Heart left ventricle (tissue), 16 donors: ENCODE results near the gene NUTM1. TPM values are rescaled to one million over a fixed set of nuclear protein-coding genes. Genes with fewer than 3 reads are reported as not detected.
A peak's percentile ranks its signal among the peaks of the same experiment; 100 is the strongest.

Experiments used
- ATAC-seq, 4 donors: fragments of 200-7000 bp; cut with Tn5 transposase; one replicate each; pipeline ENCODE4 v1.9.1; 2020 to 2022; ENCODE audit warnings: moderate library complexity in 4 of 4, mild to moderate bottlenecking in 3 of 4, moderate number of reproducible peaks in 1 of 4
- DNase-seq, 5 donors: peaks; one replicate each; pipeline ENCODE4 v3.0.0-alpha.2; 2020
- H3K27ac ChIP-seq, 12 donors: fragments of 200-600 bp; sonication (generic) in 4 of 12; one replicate each; pipeline versions ENCODE4 v1.5.0 to v1.8.0; 2016 to 2022; ENCODE audit warnings: mild to moderate bottlenecking in 2 of 12
- H3K27me3 ChIP-seq, 9 donors: fragments of 200-600 bp; sonication (generic) in 2 of 9; one replicate each; pipeline versions ENCODE4 v1.5.1 to v1.8.0; 2016 to 2022; ENCODE audit warnings: mild to moderate bottlenecking in 3 of 9
- H3K36me3 ChIP-seq, 9 donors: fragments of 200-600 bp; sonication (generic) in 2 of 9; one replicate each; pipeline versions ENCODE4 v1.5.0 to v1.8.0; 2018 to 2022; ENCODE audit warnings: mild to moderate bottlenecking in 2 of 9
- H3K4me1 ChIP-seq, 12 donors: fragments of 200-600 bp; sonication (generic) in 4 of 12; one replicate each; pipeline versions ENCODE4 v1.5.0 to v1.8.0; 2016 to 2022; ENCODE audit warnings: mild to moderate bottlenecking in 3 of 12
- H3K4me3 ChIP-seq, 12 donors: fragments of 200-600 bp; sonication (generic) in 4 of 12; one replicate each; pipeline versions ENCODE4 v1.5.0 to v1.8.0; 2017 to 2022; ENCODE audit warnings: mild to moderate bottlenecking in 9 of 12, moderate library complexity in 4 of 12
- H3K9me3 ChIP-seq, 12 donors: fragments of 200-600 bp; sonication (generic) in 4 of 12; one replicate each; pipeline versions ENCODE4 v1.5.0 to v1.8.0; 2016 to 2022; ENCODE audit warnings: mild to moderate bottlenecking in 1 of 12
- CTCF ChIP-seq, 12 donors: fragments of 200-600 bp; sonication (generic) in 4 of 12; IDR thresholded peaks; one replicate each; pipeline versions ENCODE4 v1.5.0 to v1.8.0; 2018 to 2022; ENCODE audit warnings: antibody characterized with exemption in 12 of 12, mild to moderate bottlenecking in 5 of 12
- POLR2A ChIP-seq, 2 donors: fragments of 450-650 bp; IDR thresholded peaks; one replicate each; pipeline ENCODE4 v1.6.1; 2017; ENCODE audit warnings: antibody characterized with exemption in 2 of 2, mild to moderate bottlenecking in 2 of 2, moderate library complexity in 2 of 2
- WGBS, 4 donors: extraction: QIAGEN DNeasy Blood & Tissue Kit in 2 of 4; methylation state at CpG; one replicate each; pipeline versions ENCODE4 v1.1.5 to v1.1.7; 2013 to 2018; 5-methylcytosine and 5-hydroxymethylcytosine counted together
- intact Hi-C, 10 donors: fragments of 100-400 bp; cut with DNase I; formaldehyde crosslinking; loops; one replicate each; pipeline versions ENCODE4 v1.11.1 to v1.14.2; 2022
- polyA plus RNA-seq, 2 donors: library from polyadenylated mRNA; stranded (reverse); fragments of 200-250 nt; gene quantifications; one replicate each; pipeline ENCODE4 v1.2.3, GENCODE V29; 2013
- total RNA-seq, 9 donors: library from RNA; depleted of rRNA in 2 of 9; stranded (reverse); fragments of >200 nt in 2 of 9; fragmentation: NEBNext Ultra II Directional in 3 of 9; extraction: Animal tissue kit (Norgen Biotek cat#: 25700) in 3 of 9; gene quantifications; one replicate each; pipeline versions ENCODE4 v1.1.0 to v1.2.4, GENCODE V29; 2016 to 2023
- donor health status: ischemic (EF 13 %, LVEDD 7.1; RV severe dilation, severe dysfunction).
- donor health status: healthy with polysubstance abuse.
- donor health status: DM: no; HTN: yes; CAD: no.
- donor health status: DM: no; HTN: no; CAD: no.
- donor health status: ischemic (EF 25% LVEDD 6.9; RV normal size, moderate dysfunction).
- donor health status: ischemic (EF 25% LVEDD 5.7; RV mildly dilated, moderate dysfunction).
- donor health status: healthy.
- donor health status: DM: yes; HTN: yes; CAD: no.
- donor health status: ischemic (EF 35%, LVEDD 5.7; RV mildly dilated, moderate dysfunction).
- donor health status: nonischemic (EF 11% LVEDD 7.7; RV severe dilation, severe dysfunction).
- donor health status: DM: yes; HTN: yes; CAD: no.
- donor health status: PGD.
- donor health status: ischemic (EF 29% LVEDD 5.4; RV normal size, mild dysfunction).
- donor health status: nonischemic (EF 23%, LVEDD 6.1; RV moderate dilation, normal function).

Gene NUTM1
- total and polyA plus RNA-seq, 11 donors: not detected

DNA sequence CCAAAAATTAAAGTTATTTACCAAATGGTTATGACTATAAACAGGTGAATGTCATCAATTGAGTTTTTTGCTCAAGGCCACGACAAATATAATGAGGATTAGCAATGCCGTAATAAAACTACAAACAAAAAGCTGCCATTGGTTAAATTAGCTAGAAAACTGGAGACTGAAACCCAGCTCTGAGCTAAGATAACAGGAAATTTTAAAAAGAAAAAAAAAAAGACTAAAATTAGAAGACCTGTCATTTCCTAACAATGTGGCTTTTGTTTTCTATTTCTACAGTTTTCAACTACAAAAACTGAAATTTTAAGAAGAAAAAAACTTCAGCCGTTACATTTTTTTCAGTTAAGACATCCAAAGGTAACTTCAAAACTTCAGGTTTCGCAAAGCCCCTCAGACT, 15.2 kb upstream of the NUTM1 start:
- Histone ChIP-seq H3K27me3 (no peaks in the 10 kb centered on the region), H3K36me3 (peaks cover 0 to 10% (median 0%) of the 10 kb centered on the region in 9 donors), H3K9me3 (no peaks in the 10 kb centered on the region), H3K27ac (peak overlapping the region in 2 of 12 donors; percentile 10 to 47), H3K4me3 (no peak overlapping the region), H3K4me1 (peaks cover 0 to 35% (median 1%) of the 10 kb centered on the region in 12 donors)
- WGBS, 4 donors: 69 to 72% (median 71%) methylated on average over 4 of the region's 4 CpGs
- no peak for ATAC-seq
- TF ChIP-seq POLR2A (IDR thresholded peaks at IDR 0.05) (no peak), CTCF (IDR thresholded peaks at IDR 0.05) (no peak)
- DNase-seq: no peak
- intact Hi-C loops: loop anchor here in 1 of 10 donors (10.0 kb wide), 1 partner anchor 53 kb away; no protein-coding TSS in a partner anchor

- no peak overlapping the region for H3K4me3 ChIP-seq
- H3K27ac ChIP-seq: peak overlapping the region in 1 of 12 donors; percentile 47
- H3K4me1 ChIP-seq: peaks cover 0 to 46% (median 2%) of the 10 kb centered on the region in 12 donors
- ATAC-seq (no peak), DNase-seq (no peak)
- no peaks in the 10 kb centered on the region for H3K27me3 ChIP-seq
- H3K9me3 ChIP-seq: no peaks in the 10 kb centered on the region
- peaks cover 0 to 10% (median 0%) of the 10 kb centered on the region in 9 donors for H3K36me3 ChIP-seq
- intact Hi-C loops: loop anchor here in 1 of 10 donors (10.0 kb wide), 1 partner anchor 54 kb away; no protein-coding TSS in a partner anchor
- 78 to 90% (median 83%) methylated on average over 2 of the region's 2 CpGs for WGBS, 4 donors
- TF ChIP-seq POLR2A (IDR thresholded peaks at IDR 0.05): no peak
- no peak for TF ChIP-seq CTCF (IDR thresholded peaks at IDR 0.05)
These were observed 14.1 kb upstream of the NUTM1 start for GRCh38 chr15:34329006-34329405.

DNA sequence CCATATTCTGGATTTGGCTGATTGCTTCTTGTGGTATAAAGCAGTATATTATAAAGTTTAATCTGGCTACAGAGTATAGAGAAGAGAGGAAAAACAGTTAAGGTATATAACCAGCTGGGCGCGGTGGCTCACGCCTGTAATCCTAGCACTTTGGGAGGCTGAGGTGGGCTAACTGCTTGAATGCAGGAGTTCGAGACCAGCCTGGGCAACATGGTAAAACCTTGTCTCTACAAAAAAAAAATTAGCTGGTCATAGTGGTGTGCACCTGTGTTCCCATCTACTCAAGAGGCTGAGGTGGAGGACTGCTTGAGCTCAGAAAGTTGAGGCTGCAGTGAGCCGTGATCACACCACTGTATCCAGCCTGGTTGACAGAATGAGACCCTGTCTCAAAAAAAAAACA, 12.8 kb upstream of the NUTM1 start:
- 95 to 99% (median 97%) methylated on average over 5 of the region's 5 CpGs for WGBS, 4 donors
- Histone ChIP-seq H3K36me3 (peaks cover 0 to 10% (median 0%) of the 10 kb centered on the region in 9 donors), H3K9me3 (no peaks in the 10 kb centered on the region), H3K27ac (no peak overlapping the region), H3K4me3 (no peak overlapping the region), H3K27me3 (no peaks in the 10 kb centered on the region), H3K4me1 (peaks cover 0 to 59% (median 14%) of the 10 kb centered on the region in 12 donors)
- ATAC-seq (no peak), DNase-seq (no peak)
- TF ChIP-seq POLR2A (IDR thresholded peaks at IDR 0.05) (no peak), CTCF (IDR thresholded peaks at IDR 0.05) (no peak)
- intact Hi-C loops: loop anchor here in 3 of 10 donors (10.0 kb wide), 3 partner anchors 65 to 265 kb away; partner anchors contain the start of genes EMC7 (in 1 of the 3) and PGBD4 (in 1 of the 3)

- Histone ChIP-seq H3K27me3 (no peaks in the 10 kb centered on the region), H3K36me3 (peaks cover 0 to 10% (median 0%) of the 10 kb centered on the region in 9 donors), H3K4me1 (peaks cover 0 to 74% (median 27%) of the 10 kb centered on the region in 12 donors), H3K4me3 (no peak overlapping the region), H3K27ac (peak overlapping the region in 1 of 12 donors; percentile 39), H3K9me3 (no peaks in the 10 kb centered on the region)
- WGBS, 4 donors: 40 to 65% (median 63%) methylated on average over 2 of the region's 2 CpGs
- intact Hi-C loops: loop anchor here in 3 of 10 donors (10.0 kb wide), 3 partner anchors 67 to 267 kb away; partner anchors contain the start of genes EMC7 (in 1 of the 3) and PGBD4 (in 1 of the 3)
- TF ChIP-seq POLR2A (IDR thresholded peaks at IDR 0.05) (no peak), CTCF (IDR thresholded peaks at IDR 0.05) (no peak)
- DNase-seq: no peak
- no peak for ATAC-seq
These were observed 11.3 kb upstream of the NUTM1 start for GRCh38 chr15:34331809-34332208.
